MM.1S (cell line): ENCODE results near the gene ID1.

Source experiments
- DNase-seq: peaks from one replicate; pipeline ENCODE4 v3.0.0-alpha.2; 2015
- H2AFZ ChIP-seq: fragments of 300-600 bp; sonication (generic); 2 replicates; pipeline ENCODE4 v1.6.0; 2016; ENCODE audit warnings: antibody characterized with exemption, low read length
- H3F3A ChIP-seq: fragments of 300-600 bp; sonication (generic); 2 replicates; pipeline ENCODE4 v1.6.1; 2016; ENCODE audit warnings: mild to moderate bottlenecking, antibody characterized with exemption, low read length, moderate library complexity, mixed read lengths; ENCODE audit not compliant: insufficient read depth
- H3K27ac ChIP-seq: fragments of 300-600 bp; sonication (generic); 2 replicates; pipeline ENCODE4 v1.5.1; 2016; ENCODE audit warnings: mild to moderate bottlenecking, low read length
- H3K27me3 ChIP-seq: fragments of 300-600 bp; sonication (generic); replicated peaks from 2 replicates; pipeline ENCODE4 v1.6.0; 2016; ENCODE audit warnings: low read length; ENCODE audit not compliant: insufficient read depth
- H3K36me3 ChIP-seq: fragments of 300-600 bp; sonication (generic); replicated peaks from 2 replicates; pipeline ENCODE4 v1.6.1; 2016; ENCODE audit warnings: mild to moderate bottlenecking, low read length, mixed read lengths; ENCODE audit not compliant: insufficient read depth
- H3K4me1 ChIP-seq: fragments of 300-600 bp; sonication (generic); 2 replicates; pipeline ENCODE4 v1.6.1; 2016; ENCODE audit warnings: low read length, mixed read lengths
- H3K4me2 ChIP-seq: fragments of 300-600 bp; sonication (generic); 2 replicates; pipeline ENCODE4 v1.6.0; 2016; ENCODE audit warnings: low read depth, low read length
- H3K4me3 ChIP-seq: fragments of 300-600 bp; sonication (generic); 2 replicates; pipeline ENCODE4 v1.5.1; 2016; ENCODE audit warnings: low read length, mixed read lengths
- H3K79me2 ChIP-seq: fragments of 300-600 bp; sonication (generic); 2 replicates; pipeline ENCODE4 v1.6.1; 2016; ENCODE audit warnings: mixed run types, low read length, mixed read lengths
- H3K9ac ChIP-seq: fragments of 300-600 bp; sonication (generic); 2 replicates; pipeline ENCODE4 v1.6.1; 2016; ENCODE audit warnings: low read length, mixed read lengths
- H3K9me2 ChIP-seq: fragments of 300-600 bp; sonication (generic); replicated peaks from 2 replicates; pipeline ENCODE4 v1.6.1; 2016; ENCODE audit warnings: mild to moderate bottlenecking, low read length, mixed read lengths; ENCODE audit not compliant: insufficient read depth
- H3K9me3 ChIP-seq: fragments of 300-600 bp; sonication (generic); replicated peaks from 2 replicates; pipeline ENCODE4 v1.6.1; 2016; ENCODE audit warnings: mild to moderate bottlenecking, low read length, mixed read lengths; ENCODE audit not compliant: insufficient read depth
- H4K20me1 ChIP-seq: fragments of 300-600 bp; sonication (generic); 2 replicates; pipeline ENCODE4 v1.6.1; 2016; ENCODE audit warnings: mild to moderate bottlenecking, low read length, moderate library complexity, mixed read lengths; ENCODE audit not compliant: insufficient read depth
- CTCF ChIP-seq: fragments of 300-600 bp; sonication (generic); IDR thresholded peaks from 2 replicates; pipeline ENCODE4 v1.5.1; 2016; ENCODE audit warnings: antibody characterized with exemption, low read length, mixed read lengths
- EZH2 ChIP-seq: fragments of 300-600 bp; sonication (generic); optimal IDR thresholded peaks from 2 replicates; pipeline ENCODE3; 2017; ENCODE audit warnings: low read depth, mild to moderate bottlenecking, antibody characterized with exemption, low read length, mixed read lengths
- EZH2phosphoT487 ChIP-seq: fragments of 300-600 bp; sonication (generic); IDR thresholded peaks from 2 replicates; pipeline ENCODE4 v1.6.1; 2018; ENCODE audit warnings: antibody characterized with exemption, low read length

Gene ID1

GRCh38 chr20:31594002-31594557 lies 11.0 kb upstream of the ID1 start:
- no peaks in the 10 kb centered on the region for H3K27me3 ChIP-seq
- no peaks in the 10 kb centered on the region for H3K9me3 ChIP-seq
- TF ChIP-seq CTCF = no peak
- TF ChIP-seq EZH2 = no peak
- no peak for TF ChIP-seq EZH2phosphoT487
- H3K4me1 ChIP-seq = no peaks in the 10 kb centered on the region
- no peak overlapping the region for H3K9ac ChIP-seq
- no peaks in the 10 kb centered on the region for H3F3A ChIP-seq
- H4K20me1 ChIP-seq = no peaks in the 10 kb centered on the region
- H3K79me2 ChIP-seq = no peaks in the 10 kb centered on the region
- H3K36me3 ChIP-seq = no peaks in the 10 kb centered on the region
- H3K4me2 ChIP-seq = no peak overlapping the region
- H3K9me2 ChIP-seq = no peaks in the 10 kb centered on the region
- DNase-seq = no peak
- H3K27ac ChIP-seq = no peak overlapping the region
- H3K4me3 ChIP-seq = no peak overlapping the region
- H2AFZ ChIP-seq = no peak overlapping the region

GRCh38 chr20:31594558-31595379 lies 10.3 kb upstream of the ID1 start:
- Histone ChIP-seq H3K4me2 (no peak overlapping the region), H3K36me3 (no peaks in the 10 kb centered on the region), H3F3A (no peaks in the 10 kb centered on the region), H3K27me3 (no peaks in the 10 kb centered on the region), H3K27ac (no peak overlapping the region), H3K9ac (no peak overlapping the region), H3K9me3 (no peaks in the 10 kb centered on the region), H2AFZ (no peak overlapping the region), H3K9me2 (no peaks in the 10 kb centered on the region), H3K4me3 (no peak overlapping the region), H3K79me2 (no peaks in the 10 kb centered on the region), H4K20me1 (no peaks in the 10 kb centered on the region), H3K4me1 (no peaks in the 10 kb centered on the region)
- TF ChIP-seq CTCF = no peak
- TF ChIP-seq EZH2 = no peak
- no peak for TF ChIP-seq EZH2phosphoT487
- DNase-seq = no peak

- Histone ChIP-seq H3K9me3 (no peaks in the 10 kb centered on the region), H3K4me2 (no peak overlapping the region), H3K9ac (no peak overlapping the region), H3K36me3 (no peaks in the 10 kb centered on the region), H2AFZ (no peak overlapping the region), H3K27ac (no peak overlapping the region), H3K4me1 (no peaks in the 10 kb centered on the region), H3K4me3 (no peak overlapping the region), H4K20me1 (no peaks in the 10 kb centered on the region), H3K9me2 (no peaks in the 10 kb centered on the region), H3K79me2 (no peaks in the 10 kb centered on the region), H3K27me3 (no peaks in the 10 kb centered on the region), H3F3A (no peaks in the 10 kb centered on the region)
- TF ChIP-seq EZH2phosphoT487 = no peak
- TF ChIP-seq CTCF = no peak
- no peak for TF ChIP-seq EZH2
- no peak for DNase-seq
These were observed 9.8 kb upstream of the ID1 start for GRCh38 chr20:31595380-31595653.
